Astrocyte (in vitro differentiated cells and primary cell): ENCODE results near the gene RNF103. TPM values are rescaled to one million over a fixed set of nuclear protein-coding genes. Genes with fewer than 3 reads are reported as not detected.

ENCODE experiments used
- DNase-seq: peaks from one replicate; pipeline ENCODE4 v3.0.0-alpha.2; 2010; ENCODE audit warnings: low read depth
- FAIRE-seq: peaks from 2 replicates; lab custom pipeline; 2011; peaks lifted over from hg19 to GRCh38; lab: Jason Lieb, UNC
- H2AFZ ChIP-seq: 2 replicates; pipeline ENCODE4 v1.6.0; 2012; ENCODE audit warnings: low read depth, low read length, inconsistent platforms
- H3K27ac ChIP-seq: 2 replicates; pipeline ENCODE4 v1.5.1; 2011; ENCODE audit warnings: low read depth, low read length, inconsistent platforms
- H3K27me3 ChIP-seq: 2 replicates; pipeline ENCODE4 v1.6.0; 2011; ENCODE audit warnings: low read length, inconsistent platforms; ENCODE audit not compliant: insufficient read depth
- H3K36me3 ChIP-seq: 2 replicates; pipeline ENCODE4 v1.5.1; 2011; ENCODE audit warnings: low read length, inconsistent platforms; ENCODE audit not compliant: insufficient read depth
- H3K4me1 ChIP-seq: 2 replicates; pipeline ENCODE4 v1.5.1; 2011; ENCODE audit warnings: low read length, inconsistent platforms; ENCODE audit not compliant: insufficient read depth
- H3K4me2 ChIP-seq: 2 replicates; pipeline ENCODE4 v1.6.0; 2012; ENCODE audit warnings: low read length, inconsistent platforms
- H3K4me3 ChIP-seq: 2 replicates; pipeline ENCODE4 v1.5.1; 2011; ENCODE audit warnings: low read depth, mild to moderate bottlenecking, low read length, inconsistent platforms; ENCODE audit not compliant: insufficient read depth
- H3K79me2 ChIP-seq: 2 replicates; pipeline ENCODE4 v1.6.0; 2012; ENCODE audit warnings: mild to moderate bottlenecking, low read length, inconsistent platforms; ENCODE audit not compliant: insufficient read depth
- H3K9ac ChIP-seq: 2 replicates; pipeline ENCODE4 v1.6.0; 2012; ENCODE audit warnings: mild to moderate bottlenecking, low read length, inconsistent platforms
- H3K9me3 ChIP-seq: 2 replicates; pipeline ENCODE4 v1.5.1; 2012; ENCODE audit warnings: low read depth, mild to moderate bottlenecking, low read length, inconsistent platforms; ENCODE audit not compliant: insufficient read depth
- H4K20me1 ChIP-seq: 2 replicates; pipeline ENCODE4 v1.6.0; 2012; ENCODE audit warnings: low read length, inconsistent platforms; ENCODE audit not compliant: insufficient read depth
- H3K27ac Mint-ChIP-seq: one replicate; pipeline ENCODE4 v1.8.0; 2021; ENCODE audit warnings: mild to moderate bottlenecking, mixed read lengths; ENCODE audit not compliant: unreplicated experiment
- H3K27me3 Mint-ChIP-seq: one replicate; pipeline ENCODE4 v1.8.0; 2021; ENCODE audit warnings: low read depth, mixed read lengths; ENCODE audit not compliant: unreplicated experiment
- H3K36me3 Mint-ChIP-seq: one replicate; pipeline ENCODE4 v1.8.0; 2021; ENCODE audit warnings: low read depth, mixed read lengths; ENCODE audit not compliant: unreplicated experiment
- H3K4me1 Mint-ChIP-seq: one replicate; pipeline ENCODE4 v1.8.0; 2021; ENCODE audit warnings: low read depth, mixed read lengths; ENCODE audit not compliant: unreplicated experiment
- H3K4me3 Mint-ChIP-seq: one replicate; pipeline ENCODE4 v1.8.0; 2021; ENCODE audit warnings: mild to moderate bottlenecking, moderate library complexity, mixed read lengths; ENCODE audit not compliant: unreplicated experiment
- H3K9me3 Mint-ChIP-seq: one replicate; pipeline ENCODE4 v1.8.0; 2021; ENCODE audit warnings: mild to moderate bottlenecking, mixed read lengths; ENCODE audit not compliant: unreplicated experiment
- EZH2 ChIP-seq: IDR thresholded peaks from 2 replicates; pipeline ENCODE4 v1.6.1; 2012; ENCODE audit warnings: mild to moderate bottlenecking, low read length, inconsistent platforms; ENCODE audit not compliant: insufficient read depth
- total RNA-seq: library from RNA; stranded (reverse); gene quantifications from 2 replicates; pipeline ENCODE4 v1.2.1, GENCODE V29; 2021
- TF ChIP-seq, protein P1 (sequence below): IDR thresholded peaks from 2 replicates; pipeline ENCODE4 v1.5.1; 2011; ENCODE audit warnings: low read depth, mild to moderate bottlenecking, inconsistent platforms, low read length, moderate library complexity; ENCODE audit not compliant: insufficient read depth

The RNF103 gene
- total RNA-seq, 1 donor from 2014 or later, result 21.5 TPM

DNA sequence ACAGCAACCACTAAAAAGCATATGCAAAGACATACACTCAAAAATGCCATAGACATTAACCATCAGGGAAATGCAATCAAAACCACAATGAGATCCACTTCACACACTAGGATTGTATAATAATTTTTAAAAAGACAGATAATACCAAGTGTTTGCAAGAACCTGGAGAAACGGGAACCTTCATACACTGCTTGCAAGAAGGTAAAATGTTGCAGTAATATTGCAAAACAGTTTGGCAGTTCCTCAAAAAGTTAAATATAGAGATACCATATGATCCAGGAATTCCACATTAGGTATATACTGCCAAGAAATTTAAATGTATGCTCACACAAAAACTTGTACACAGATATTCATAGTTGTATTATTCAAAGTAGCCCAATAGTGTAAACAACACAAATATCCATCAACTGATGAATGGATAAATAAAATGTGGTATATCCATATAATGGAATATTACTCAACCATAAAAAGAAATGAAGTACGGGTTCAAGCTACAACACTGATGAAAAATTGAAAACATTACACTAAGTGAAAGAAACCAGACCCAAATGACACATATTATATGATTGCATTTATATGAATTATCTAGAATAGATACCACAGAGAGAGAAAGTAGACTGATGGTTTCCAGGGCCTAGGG, 45.7 kb downstream of the RNF103 start:
- Mint-ChIP-seq H3K4me3 (no peak overlapping the region), H3K9me3 (peaks cover 5% of the 10 kb centered on the region), H3K27me3 (no peaks in the 10 kb centered on the region), H3K4me1 (no peaks in the 10 kb centered on the region), H3K36me3 (no peaks in the 10 kb centered on the region), H3K27ac (no peak overlapping the region)
- Histone ChIP-seq H3K27me3 (no peaks in the 10 kb centered on the region), H3K27ac (no peak overlapping the region), H2AFZ (no peak overlapping the region), H3K79me2 (no peaks in the 10 kb centered on the region), H4K20me1 (no peaks in the 10 kb centered on the region), H3K4me2 (no peak overlapping the region), H3K9ac (no peak overlapping the region), H3K36me3 (no peaks in the 10 kb centered on the region), H3K4me1 (no peaks in the 10 kb centered on the region), H3K9me3 (no peaks in the 10 kb centered on the region), H3K4me3 (no peak overlapping the region)
- DNase-seq (no peak), FAIRE-seq (no peak)
- TF ChIP-seq, protein P1, sequence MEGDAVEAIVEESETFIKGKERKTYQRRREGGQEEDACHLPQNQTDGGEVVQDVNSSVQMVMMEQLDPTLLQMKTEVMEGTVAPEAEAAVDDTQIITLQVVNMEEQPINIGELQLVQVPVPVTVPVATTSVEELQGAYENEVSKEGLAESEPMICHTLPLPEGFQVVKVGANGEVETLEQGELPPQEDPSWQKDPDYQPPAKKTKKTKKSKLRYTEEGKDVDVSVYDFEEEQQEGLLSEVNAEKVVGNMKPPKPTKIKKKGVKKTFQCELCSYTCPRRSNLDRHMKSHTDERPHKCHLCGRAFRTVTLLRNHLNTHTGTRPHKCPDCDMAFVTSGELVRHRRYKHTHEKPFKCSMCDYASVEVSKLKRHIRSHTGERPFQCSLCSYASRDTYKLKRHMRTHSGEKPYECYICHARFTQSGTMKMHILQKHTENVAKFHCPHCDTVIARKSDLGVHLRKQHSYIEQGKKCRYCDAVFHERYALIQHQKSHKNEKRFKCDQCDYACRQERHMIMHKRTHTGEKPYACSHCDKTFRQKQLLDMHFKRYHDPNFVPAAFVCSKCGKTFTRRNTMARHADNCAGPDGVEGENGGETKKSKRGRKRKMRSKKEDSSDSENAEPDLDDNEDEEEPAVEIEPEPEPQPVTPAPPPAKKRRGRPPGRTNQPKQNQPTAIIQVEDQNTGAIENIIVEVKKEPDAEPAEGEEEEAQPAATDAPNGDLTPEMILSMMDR, result no peak
- TF ChIP-seq EZH2, result no peak

DNA sequence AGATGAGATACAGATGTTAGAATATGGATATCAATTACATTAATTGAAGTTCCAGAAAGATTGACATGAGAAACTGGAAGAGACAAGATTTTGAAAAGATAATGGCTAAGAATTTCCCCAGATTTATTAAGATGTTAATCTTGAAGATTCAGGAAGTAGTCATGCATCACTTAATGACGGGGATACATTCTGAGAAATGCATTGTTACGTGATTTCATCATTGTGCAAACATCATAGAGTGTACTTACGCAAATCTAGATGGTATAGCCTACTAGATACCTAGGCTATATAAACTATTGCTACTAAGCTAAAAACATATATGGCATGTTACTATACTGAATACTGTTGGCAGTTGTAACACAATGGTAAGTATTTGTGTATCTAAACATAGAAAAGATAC, 53.6 kb downstream of the RNF103 start:
- Mint-ChIP-seq H3K4me3 (no peak overlapping the region), H3K27me3 (no peaks in the 10 kb centered on the region), H3K4me1 (no peaks in the 10 kb centered on the region), H3K9me3 (no peaks in the 10 kb centered on the region), H3K27ac (no peak overlapping the region), H3K36me3 (peaks cover 2% of the 10 kb centered on the region)
- no peaks in the 10 kb centered on the region for H3K79me2 ChIP-seq
- H3K4me2 ChIP-seq, result no peak overlapping the region
- no peaks in the 10 kb centered on the region for H3K4me1 ChIP-seq
- H3K36me3 ChIP-seq, result no peaks in the 10 kb centered on the region
- no peak for TF ChIP-seq EZH2
- TF ChIP-seq, protein P1, result no peak
- H3K9me3 ChIP-seq, result no peaks in the 10 kb centered on the region
- no peak overlapping the region for H3K27ac ChIP-seq
- H3K9ac ChIP-seq, result no peak overlapping the region
- DNase-seq (no peak), FAIRE-seq (no peak)
- no peaks in the 10 kb centered on the region for H3K27me3 ChIP-seq
- H4K20me1 ChIP-seq, result no peaks in the 10 kb centered on the region
- H2AFZ ChIP-seq, result no peak overlapping the region
- no peak overlapping the region for H3K4me3 ChIP-seq

DNA sequence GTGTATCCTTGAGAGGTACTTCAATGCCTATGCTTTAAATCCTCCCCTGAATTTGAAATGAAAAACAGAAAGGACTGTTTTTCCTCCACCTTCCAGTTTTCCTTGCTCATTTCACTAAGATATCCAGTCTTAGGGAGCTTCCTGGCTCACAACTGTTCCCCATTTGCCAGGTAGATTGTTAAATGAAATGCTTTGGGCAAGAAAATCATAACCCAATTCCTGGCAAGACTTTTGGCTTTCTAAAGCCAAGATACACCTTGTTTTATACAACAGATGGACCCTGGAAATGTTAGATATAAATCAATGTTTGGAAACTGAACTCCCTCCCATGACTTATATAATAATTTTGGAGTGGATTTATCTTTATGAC, 56.9 kb downstream of the RNF103 start:
- no peak for TF ChIP-seq EZH2
- TF ChIP-seq, protein P1, result no peak
- H3K27ac ChIP-seq, result no peak overlapping the region
- no peak overlapping the region for H3K9ac ChIP-seq
- H3K27me3 ChIP-seq, result no peaks in the 10 kb centered on the region
- no peaks in the 10 kb centered on the region for H3K36me3 ChIP-seq
- H3K9me3 ChIP-seq, result no peaks in the 10 kb centered on the region
- Mint-ChIP-seq H3K36me3 (peaks cover 2% of the 10 kb centered on the region), H3K27me3 (no peaks in the 10 kb centered on the region), H3K4me1 (peaks cover 3% of the 10 kb centered on the region), H3K9me3 (peaks cover 4% of the 10 kb centered on the region), H3K4me3 (no peak overlapping the region), H3K27ac (no peak overlapping the region)
- H2AFZ ChIP-seq, result no peak overlapping the region
- H3K4me1 ChIP-seq, result peaks cover 4% of the 10 kb centered on the region
- no peaks in the 10 kb centered on the region for H4K20me1 ChIP-seq
- FAIRE-seq, result no peak
- H3K4me2 ChIP-seq, result no peak overlapping the region
- no peak overlapping the region for H3K4me3 ChIP-seq
- H3K79me2 ChIP-seq, result peaks cover 12% of the 10 kb centered on the region
- no peak for DNase-seq
